Stimulated activated CD4-positive, alpha-beta T cell treated with anti-CD3 and anti-CD28 coated beads, Interleukin-4, amount 100 ng/mL, for 48 hours (primary cell): Measurements from ENCODE around the gene MAP1LC3B2.

Source experiments
- DNase-seq, 2 donors: peaks; one replicate each; pipeline ENCODE4 v3.0.0-alpha.2; 2020; ENCODE audit warnings: low read depth in 2 of 2

The MAP1LC3B2 gene

DNA sequence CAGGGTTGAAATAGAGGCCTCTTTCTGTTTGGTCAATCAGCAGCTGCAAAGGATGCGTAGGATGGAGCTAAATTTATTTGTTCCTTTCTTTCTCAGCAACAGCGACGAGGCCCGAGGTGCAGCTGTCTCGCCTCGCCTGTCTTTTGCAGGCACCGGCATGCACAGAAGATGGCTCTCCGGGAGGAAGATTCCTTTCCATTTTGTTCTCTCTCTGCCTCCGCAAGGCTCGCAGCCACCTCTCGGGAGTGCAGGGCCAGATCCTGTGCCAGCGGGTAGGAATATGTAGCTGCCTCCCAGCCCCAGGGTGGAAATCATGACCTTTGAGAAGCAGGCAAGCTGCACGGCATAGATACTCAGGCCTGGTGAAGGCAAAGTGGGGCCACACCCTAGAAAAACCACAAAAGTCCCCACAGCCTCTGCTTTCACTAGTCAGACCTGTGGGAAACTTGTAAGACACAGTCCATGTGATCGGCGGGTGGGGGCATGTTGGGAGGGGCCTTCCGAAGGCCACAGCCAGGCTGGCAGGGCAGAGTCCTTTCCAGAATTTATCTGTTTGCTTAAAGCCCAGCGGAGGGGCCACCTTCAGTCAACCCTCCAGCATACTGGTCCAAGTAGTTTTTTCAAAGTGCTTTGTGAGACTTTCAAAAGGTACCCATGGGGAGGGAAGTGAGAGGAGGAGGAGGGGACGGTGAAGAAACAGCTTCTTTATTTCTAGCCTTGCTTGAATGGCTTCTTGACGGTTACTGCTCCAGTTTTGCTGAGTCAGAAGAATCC lies at the start of gene MAP1LC3B2:
Gene MAP1LC3B2, plus strand, starts transcription at position 220 of the 774 bp plus-strand sequence. CDS start 16,562 bp downstream, outside the sequence.
- DNase-seq, result peak; percentile 51 to 56

DNA sequence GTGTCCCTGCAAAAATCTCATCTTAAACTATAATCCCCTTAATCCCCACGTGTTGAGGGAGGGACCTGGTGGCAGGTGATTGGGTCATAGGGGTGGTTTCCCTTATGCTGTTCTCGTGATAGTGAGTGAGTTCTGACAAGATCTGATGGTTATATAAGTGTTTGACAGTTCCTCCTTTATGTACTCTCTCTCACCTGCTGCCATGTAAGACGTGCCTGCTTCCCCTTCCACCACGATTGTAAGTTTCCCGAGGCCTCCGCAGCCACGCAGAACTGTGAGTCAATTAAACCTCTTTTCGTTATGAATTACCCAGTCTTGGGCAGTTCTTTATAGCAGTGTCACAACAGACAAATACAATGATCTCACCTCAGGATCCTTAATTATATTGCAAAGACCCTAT lies 45.2 kb upstream of the MAP1LC3B2 start:
- DNase-seq, result no peak

DNA sequence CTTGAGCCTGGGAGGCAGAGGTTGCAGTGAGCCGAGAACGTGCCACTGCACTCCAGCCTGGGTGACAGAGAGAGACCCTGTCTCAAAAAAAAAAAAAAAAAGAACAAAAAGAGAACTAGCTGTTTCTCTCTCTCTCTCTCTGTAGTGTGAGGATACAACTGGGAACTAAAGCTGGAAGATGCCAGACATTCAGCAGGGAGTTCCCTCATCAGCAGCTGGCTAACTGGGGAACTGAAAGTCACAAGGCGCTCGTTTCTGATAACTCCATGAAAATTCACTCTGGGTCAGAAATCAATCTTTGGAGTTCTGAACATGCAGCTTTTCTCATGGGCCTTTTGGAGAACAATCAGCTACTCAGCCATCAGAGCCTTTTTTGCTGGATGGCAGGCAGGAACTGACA lies 43.5 kb upstream of the MAP1LC3B2 start:
- DNase-seq, result no peak

DNA sequence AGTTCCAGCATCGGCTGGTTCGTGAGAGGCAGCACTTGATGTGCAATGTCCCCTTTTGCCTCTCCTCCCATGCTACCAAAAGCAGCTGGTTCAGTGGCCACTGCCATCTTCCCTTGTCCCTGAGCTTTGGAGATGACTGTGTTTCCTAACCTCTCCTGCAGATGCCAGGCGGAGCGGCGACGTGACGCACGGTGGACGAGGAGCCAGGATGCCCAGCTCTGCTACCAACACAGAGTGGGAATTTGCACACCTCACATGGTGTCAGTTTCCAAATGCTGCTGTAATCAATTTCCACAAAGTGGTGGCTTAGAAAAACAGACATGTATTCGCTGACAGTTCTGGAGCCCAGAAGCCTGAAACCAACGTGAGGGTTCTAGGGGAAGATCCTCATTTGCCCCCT lies 42.5 kb upstream of the MAP1LC3B2 start:
- DNase-seq, result no peak

DNA sequence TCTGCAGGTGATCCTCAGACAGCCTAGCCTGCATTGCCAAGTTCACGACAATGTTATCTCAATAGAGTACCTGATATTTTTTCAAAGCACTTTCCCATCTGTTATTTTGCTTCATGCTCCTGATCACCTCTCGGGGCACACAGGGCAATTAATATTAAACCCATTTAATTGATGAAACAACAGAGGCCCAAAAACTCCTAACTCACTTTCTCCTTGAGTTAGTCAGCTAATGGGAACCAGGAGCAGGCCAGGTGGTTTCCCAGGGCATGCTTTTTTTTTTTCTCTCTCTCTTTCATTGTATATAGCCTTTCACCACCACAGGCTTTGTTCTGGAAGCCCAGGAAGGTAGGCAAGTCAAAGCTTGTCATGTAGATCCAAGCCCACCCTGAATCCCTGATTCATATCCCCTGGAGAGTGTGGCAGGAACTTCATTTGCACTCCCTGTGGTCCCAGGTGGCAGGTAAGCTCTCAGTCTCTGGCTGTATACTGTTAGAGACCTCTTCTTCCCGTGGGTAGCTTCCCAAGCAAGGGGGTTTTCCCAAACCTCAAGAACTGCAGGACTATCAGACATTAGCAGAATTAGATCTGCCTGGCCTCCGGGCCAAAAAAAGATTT lies 41.6 kb upstream of the MAP1LC3B2 start:
- DNase-seq, result no peak

DNA sequence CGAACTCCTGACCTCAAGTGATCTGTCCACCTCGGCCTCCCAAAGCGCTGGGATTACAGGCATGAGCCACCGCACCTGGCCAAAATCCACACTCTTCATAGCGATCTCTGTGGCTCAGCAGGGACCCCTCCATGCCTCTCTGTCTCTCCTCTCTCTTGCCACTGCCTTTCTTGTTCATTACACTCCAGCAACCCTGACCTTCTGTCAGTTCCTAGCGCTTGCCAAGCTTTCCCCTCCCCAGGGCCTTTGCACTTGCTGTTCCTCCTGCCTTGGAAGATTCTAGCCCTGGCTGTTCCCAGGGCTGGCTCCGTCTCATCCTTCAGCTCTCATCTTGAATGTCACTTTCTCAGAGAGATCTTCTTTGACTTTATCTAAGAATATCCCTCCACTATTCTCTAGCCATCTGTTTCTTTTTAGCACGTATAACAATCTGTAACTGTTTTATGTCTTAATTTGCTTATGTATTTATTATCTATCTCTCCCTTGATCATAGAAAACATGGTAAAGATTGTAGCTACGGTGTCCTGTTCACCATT lies 38.9 kb upstream of the MAP1LC3B2 start:
- DNase-seq, result no peak

DNA sequence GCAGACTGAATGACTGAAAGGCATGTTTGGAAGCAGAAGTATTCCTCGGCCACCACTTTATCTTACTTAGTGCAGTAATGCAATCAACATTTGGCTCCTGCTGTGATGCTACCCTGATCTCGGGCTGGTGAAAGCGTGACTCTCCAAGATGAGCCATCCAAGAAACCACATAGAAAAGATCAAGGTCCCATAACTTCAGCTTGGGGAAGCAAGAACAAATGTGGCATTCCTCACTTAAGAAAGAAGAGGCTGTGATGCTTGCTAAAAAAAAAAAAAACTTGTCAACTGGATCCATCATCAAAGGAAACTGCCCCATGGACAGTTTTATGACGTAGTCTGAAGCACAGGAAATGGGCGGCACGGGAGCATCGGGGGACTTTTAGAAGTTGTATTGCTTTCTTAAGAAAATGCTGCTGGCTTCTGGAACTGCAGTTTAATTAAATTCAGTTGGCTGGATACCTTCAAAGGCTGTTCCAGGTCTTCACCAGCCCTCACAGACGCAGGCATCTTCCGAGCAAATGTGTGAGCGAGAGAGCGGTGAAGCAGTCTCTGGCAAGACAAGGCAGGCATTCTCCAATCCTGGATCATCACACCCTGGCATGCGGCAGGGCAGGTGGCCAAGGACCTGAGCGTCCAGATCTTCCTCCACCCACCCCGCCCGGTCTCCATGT lies 38.2 kb upstream of the MAP1LC3B2 start:
- no peak for DNase-seq

DNA sequence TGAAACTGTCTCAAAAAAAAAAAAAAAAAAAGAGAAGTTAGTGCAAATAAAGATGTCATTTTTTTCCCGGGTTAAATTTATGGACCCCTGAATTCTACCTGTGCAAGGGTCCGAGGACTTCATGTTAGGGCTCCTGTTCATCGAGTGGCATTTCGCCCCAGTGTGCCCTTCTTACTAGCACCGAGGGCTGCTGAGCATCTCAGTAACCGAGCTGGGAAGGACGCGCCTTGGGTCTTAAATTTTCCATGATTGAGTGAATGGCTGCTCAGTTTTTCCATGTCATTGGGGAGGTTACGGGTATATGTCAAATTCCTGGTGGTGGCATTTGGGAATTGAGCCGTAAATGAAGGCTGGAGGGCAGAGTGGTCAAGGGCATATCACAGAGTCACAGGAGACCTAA lies 34.9 kb upstream of the MAP1LC3B2 start:
- no peak for DNase-seq

DNA sequence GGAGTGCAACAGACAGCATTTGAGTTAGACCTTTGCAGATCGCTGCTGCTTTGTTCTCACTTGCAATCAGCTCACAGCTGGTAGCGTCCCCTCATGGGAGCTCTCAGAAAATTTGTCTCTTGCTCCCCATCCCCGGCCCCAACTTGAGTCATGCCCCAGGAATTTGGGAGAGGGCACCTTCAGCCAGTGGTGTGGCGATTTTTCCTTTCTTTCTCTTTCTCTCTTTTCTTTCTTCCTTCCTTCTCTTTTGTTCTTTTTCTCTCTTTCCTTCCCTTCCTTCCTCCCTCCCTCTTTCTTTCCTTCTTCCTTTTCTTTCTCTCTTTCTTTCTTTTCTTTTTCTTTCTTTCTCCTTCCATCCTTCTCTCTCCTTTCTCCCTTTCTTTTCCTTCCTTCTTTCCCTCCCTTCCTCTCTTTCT lies 34.2 kb upstream of the MAP1LC3B2 start:
- no peak for DNase-seq

DNA sequence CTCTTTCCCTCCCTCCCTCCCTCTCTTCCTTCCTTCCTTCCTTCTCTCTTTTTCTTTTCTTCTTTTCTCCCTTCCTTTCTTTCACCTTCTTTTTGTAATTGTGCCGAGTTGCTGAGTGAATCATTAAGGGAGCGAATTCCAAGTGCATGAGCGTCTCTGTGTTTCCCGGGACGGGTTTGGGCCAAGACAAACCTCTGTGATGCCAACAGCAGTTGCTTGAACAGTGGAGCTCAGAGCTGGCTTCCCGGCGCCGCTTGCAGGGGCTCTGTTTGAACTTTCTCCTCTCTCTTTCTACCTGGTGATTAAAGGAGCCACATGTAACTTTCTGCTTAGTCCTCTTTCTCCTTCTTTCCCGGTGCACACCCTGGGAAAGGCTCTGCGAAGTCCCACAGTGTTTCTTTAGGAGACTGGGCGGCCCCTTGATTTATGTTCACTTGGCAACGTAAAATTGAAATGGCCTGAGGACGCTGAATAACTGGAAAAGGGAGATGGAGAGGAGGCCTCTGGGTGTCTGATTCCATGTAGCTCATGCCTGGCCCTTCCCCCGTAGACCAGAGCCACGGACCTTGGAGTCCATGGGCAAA lies 33.7 kb upstream of the MAP1LC3B2 start:
- no peak for DNase-seq

DNA sequence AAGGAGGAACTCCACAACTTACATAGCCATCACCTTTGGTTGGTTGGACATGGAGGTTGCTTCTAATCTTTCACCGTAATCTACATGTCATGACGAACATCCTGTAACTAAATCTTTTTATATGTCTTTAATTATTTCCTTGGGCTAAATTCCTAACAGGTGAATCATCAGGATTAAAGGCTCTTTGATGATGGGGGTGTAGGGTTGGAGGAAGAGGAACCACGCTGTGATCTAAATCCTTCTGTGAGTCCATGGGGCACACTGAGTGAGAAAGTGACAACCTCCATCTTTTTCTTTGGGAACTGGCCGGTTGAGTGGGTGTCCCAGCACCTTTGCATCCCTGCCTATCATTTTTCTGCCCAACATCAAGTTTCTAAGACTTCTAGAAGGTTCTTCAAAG lies 31.1 kb upstream of the MAP1LC3B2 start:
- no peak for DNase-seq

DNA sequence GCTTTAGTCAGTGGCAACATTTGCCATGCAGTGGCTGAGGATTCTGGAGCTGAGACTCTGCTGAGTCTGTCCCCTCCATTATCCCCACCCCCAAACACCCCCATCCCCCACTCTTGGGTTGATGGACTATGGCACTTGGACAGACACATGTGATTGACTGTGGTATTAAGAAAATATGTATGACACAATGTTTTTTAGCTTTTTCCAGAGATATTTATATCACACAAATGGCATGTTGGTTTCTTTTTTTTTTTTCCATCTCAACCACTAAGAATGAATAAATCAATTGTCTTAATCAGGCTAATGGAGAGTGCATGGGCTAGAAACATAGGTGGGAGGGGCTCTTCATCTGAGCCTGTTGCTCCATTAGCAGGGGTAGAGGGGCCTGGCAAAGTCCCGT lies 30.7 kb upstream of the MAP1LC3B2 start:
- no peak for DNase-seq

DNA sequence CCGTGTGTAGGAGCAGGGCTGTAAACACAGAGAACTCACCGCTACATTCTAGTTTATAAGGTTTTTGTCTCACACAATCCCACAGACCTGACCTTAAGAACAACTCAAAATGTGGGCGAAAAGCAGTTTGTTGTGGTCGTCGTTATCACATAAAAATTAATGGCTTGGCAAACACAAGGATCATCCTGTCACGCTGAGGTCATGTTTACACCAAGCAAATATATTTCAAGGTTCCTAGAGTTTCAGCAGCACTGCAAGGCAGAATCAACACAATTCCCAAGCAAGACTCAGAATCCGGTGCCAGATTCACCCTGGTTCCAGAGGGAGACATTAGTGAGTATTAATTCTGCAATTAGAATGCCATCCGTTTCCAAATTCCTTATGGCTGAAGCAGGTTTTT lies 30.1 kb upstream of the MAP1LC3B2 start:
- no peak for DNase-seq

DNA sequence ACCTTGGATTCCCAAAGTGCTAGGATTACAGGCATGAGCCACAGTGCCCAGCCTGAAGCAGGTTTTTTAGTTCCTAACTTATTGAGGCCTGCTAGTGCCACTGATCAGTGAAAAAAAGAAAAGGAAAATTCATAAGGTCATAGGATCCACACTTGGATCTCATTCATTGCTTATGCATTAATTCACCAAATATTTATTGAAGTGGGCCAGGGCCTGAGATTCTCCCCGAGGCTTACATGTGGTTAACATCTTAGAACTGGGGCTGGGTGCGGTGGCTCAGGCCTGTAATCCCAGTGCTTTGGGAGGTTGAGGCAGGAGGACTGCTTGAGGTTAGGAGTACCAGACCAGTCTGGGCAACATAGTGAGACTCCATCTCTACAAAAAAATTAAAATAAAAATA lies 29.5 kb upstream of the MAP1LC3B2 start:
- DNase-seq, result no peak

DNA sequence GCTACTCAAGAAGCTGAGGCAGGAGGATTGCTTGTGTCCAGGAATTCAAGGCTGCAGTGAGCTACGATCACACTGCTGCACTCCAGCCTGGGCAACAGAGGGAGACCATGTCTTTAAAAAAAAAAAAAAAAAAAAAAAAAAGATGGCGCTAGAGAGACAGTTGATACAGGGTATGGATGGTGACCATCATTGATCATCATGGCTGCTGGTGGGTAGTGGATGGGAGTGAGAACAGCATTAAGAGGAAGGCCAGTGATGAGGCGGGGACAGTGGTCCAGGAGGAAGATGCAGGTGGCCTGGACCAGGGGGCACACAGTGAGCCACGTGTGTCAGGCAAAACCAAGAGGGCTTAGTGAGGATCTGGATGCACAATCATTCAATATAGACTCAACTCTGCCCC lies 26.8 kb upstream of the MAP1LC3B2 start:
- DNase-seq, result no peak

DNA sequence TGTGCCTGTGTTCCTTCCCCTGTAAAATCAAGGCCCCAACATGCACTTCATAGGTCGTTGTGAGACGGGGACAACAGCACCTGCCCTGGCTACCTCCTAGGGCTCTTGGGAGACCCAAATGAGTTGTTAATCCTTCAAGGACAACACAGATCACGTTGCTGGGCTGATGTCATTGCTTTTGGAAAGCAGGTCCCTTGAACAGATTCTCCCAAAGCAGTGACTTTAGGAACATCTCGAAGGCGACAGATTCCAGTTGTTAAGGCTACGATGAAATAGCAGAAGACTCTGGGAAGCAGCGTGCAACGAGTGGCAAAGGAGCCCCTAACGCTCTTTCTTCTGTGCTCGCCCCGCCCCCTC lies 26.2 kb upstream of the MAP1LC3B2 start:
- no peak for DNase-seq

DNA sequence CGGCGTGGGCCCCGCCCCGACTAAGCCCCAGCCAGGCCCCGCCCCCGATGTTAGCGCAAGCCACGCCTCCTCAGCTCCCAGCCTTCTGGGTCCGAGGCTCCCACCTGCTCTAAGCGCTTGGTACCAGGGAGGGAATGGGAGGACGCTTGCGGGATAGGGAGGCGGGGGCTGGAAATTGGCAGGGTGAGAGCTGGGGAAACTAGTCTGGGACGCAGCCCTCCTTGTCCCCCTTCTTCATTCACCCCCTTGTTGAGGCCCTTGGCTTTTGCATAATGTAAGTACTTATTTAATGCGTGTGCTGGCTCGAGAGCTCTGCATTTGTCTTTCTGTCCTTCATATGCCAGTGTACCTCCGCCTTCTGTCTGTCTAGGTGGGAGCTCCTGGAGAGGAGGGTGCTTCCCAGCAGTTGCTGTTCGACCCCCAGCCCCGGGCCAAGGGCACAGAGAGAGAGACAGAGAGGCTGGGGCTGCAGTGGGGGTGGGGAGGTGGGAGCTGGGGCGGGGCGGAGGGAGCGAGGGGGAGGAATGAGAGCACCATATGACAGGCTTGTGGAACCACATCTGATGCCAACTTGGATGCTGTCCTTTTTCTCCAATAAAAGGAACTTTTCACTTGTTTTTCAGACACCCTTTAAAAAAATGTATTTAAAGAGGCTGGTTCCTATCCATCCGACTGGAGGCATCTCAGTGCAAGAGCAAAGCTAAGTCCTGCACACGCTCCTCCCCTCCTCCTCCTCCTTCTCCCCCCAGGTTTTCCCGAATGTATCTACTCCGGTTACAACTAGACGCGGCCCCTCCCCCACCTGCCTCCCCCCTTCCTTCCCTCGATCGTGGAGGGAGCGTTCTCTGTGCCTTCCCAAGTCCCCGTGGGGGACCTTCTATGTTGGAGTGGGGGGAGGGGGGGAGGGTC lies 25.6 kb upstream of the MAP1LC3B2 start:
- DNase-seq, result peak; percentile 67 to 79

DNA sequence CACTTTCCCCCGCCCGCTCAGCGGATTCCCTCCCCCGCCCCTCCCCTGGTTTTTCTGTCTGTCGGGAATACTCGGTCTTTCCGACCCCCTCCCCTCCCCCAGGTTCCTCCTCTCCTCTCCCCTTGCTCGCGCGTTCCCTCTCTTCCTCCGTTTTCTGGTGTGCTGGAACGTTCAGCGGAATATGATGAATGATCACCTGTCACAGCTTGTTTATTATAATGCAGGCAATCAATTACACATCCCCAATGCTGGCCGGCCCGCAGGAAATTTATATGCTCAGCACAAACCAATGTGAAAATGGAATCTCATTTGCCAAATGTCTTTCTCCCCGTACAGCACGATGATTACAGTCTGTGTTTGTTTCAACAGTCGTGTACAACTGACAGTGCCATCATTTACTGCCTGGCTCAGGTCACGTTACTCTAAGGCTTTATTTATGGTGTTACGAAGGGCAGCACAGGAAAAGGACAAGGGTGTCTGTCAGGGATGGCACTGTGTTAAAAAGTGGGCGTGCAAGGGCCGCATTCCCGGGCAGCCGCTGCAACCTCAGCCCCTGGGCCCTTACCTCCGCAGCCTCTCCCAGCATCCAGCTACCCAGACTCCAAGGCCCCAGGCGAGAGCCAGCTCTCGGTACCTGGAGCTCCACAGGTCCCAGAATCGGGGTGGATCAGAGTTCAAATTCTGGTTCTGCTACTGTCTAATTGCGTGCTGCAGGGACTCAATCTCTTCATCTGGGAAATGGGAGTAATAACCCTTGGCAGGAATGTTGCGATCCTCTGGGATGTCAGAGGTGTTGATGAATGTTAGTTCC lies 24.7 kb upstream of the MAP1LC3B2 start:
- DNase-seq, result no peak

DNA sequence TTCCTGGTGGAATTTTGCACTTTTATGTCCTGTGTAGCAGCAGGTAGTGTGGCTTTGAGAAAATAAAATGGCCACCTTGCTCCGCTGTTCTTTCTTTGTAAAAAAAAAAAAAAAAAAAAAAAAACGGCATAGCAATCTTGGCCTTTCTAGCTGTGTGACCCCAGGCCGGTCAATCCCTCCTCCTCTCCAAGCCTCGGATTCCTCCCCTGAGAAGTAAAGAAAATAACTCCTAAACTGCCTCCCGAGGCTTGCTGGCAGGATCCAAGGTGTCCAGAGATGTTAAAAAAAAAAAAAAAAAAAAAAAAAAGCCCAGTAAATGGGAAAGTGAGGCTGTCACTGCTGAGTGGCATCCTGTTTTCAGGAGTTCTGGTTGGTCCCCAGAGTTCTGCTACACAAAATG lies 23.9 kb upstream of the MAP1LC3B2 start:
- DNase-seq, result no peak

DNA sequence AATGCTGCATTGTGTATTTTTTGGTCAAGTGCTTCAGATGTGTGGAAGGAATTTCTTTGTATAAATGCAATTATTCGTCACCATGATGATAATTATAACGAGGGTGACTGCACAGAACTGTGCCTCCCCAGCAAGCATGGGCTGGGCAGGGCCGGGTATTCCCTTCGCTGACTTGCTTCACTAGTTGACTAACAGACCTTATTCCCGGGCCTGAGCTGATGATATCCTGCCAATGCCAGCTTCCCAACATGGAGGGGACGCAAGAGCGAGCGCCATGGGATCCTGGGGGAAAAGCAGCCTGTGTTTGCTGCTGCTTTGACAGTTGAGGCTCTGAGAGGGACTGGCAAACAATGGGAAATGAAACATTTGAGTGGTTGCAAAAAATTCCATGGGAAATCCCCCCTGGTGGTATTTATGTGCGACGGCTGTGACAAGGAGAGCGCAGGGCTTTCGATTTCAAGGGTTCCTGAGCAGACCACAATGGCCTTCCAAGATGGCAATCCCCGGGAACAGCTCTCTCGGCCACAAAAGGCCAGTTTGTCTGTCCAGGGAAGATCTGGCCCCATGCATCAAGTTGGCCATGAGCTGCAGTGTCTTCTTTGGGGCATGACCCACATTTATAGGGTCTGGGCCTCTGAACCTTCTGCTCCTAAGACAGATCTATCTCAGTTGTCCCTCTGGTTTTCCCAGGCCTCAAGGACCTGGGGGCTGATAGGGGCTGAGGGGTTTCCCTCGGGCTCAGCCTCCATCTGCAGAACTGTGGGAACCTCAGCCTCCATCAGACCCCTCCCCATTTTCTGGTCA lies 21.9 kb upstream of the MAP1LC3B2 start:
- DNase-seq, result no peak
